GM12874 (cell line): ENCODE results near the gene PIAS3.

ENCODE experiments used
- CTCF ChIP-seq: IDR thresholded peaks from 2 replicates; pipeline ENCODE4 v1.5.1; 2011; ENCODE audit warnings: low read depth, mild to moderate bottlenecking, control low read depth, low read length, moderate library complexity; ENCODE audit not compliant: insufficient read depth

The PIAS3 gene

GRCh38 chr1:145871994-145872924 is 13.4 kb upstream of the PIAS3 start:
- no peak for TF ChIP-seq CTCF

- TF ChIP-seq CTCF, result no peak
Observed at GRCh38 chr1:145868232-145868631, 9.4 kb upstream of the PIAS3 start.

GRCh38 chr1:145863282-145864018 is 4.6 kb upstream of the PIAS3 start:
- no peak for TF ChIP-seq CTCF

- no peak for TF ChIP-seq CTCF
Observed at GRCh38 chr1:145859491-145860023, 676 bp upstream of the PIAS3 start.

GRCh38 chr1:145858238-145858900 is 512 bp downstream of the PIAS3 start:
- TF ChIP-seq CTCF, result no peak

GRCh38 chr1:145857170-145857569 is 1.7 kb downstream of the PIAS3 start:
- TF ChIP-seq CTCF, result no peak
